ENCODE measurements around the gene SIAH3.
"Not testable (repeated sequence)": the region's sequence is repeated elsewhere in the genome, so short reads cannot be mapped to it uniquely, and the experiment has no call there.

SIAH3 gene

GRCh38 chr13:45881353-45881752 is 29.8 kb upstream of the SIAH3 start:
- Histone ChIP-seq H3K27me3 (replicated peaks; ENCODE audit: control insufficient read depth, insufficient read depth, low read length, poor library complexity, severe bottlenecking) (no peaks in the 10 kb centered on the region), H3K36me3 (ENCODE audit: control insufficient read depth, insufficient read depth, low read length) (no peaks in the 10 kb centered on the region), H3K27ac (ENCODE audit: insufficient read depth, low read length, poor library complexity, severe bottlenecking) (no peak overlapping the region), H3K9me3 (ENCODE audit: control insufficient read depth, low read length) (no peaks in the 10 kb centered on the region), H3K4me1 (ENCODE audit: control insufficient read depth, insufficient read depth, low read length, poor library complexity, severe bottlenecking) (no peaks in the 10 kb centered on the region), H3K4me3 (ENCODE audit: insufficient read depth, low read depth, low read length, poor library complexity, severe bottlenecking) (no peak overlapping the region)
- DNase-seq, result no peak

GRCh38 chr13:45880242-45880641 is 28.7 kb upstream of the SIAH3 start:
- no peak for DNase-seq

GRCh38 chr13:45879666-45880065 is 28.1 kb upstream of the SIAH3 start:
- DNase-seq, result no peak
- Histone ChIP-seq H3K4me1 (ENCODE audit: control insufficient read depth, insufficient read depth, low read length, poor library complexity, severe bottlenecking) (no peaks in the 10 kb centered on the region), H3K4me3 (ENCODE audit: insufficient read depth, low read depth, low read length, poor library complexity, severe bottlenecking) (no peak overlapping the region), H3K9me3 (ENCODE audit: control insufficient read depth, low read length) (no peaks in the 10 kb centered on the region), H3K27me3 (replicated peaks; ENCODE audit: control insufficient read depth, insufficient read depth, low read length, poor library complexity, severe bottlenecking) (no peaks in the 10 kb centered on the region), H3K27ac (ENCODE audit: insufficient read depth, low read length, poor library complexity, severe bottlenecking) (no peak overlapping the region), H3K36me3 (ENCODE audit: control insufficient read depth, insufficient read depth, low read length) (no peaks in the 10 kb centered on the region)

More at GRCh38 chr13:45880242-45880641, 28.7 kb upstream of the SIAH3 start:
- no peak overlapping the region for H3K27ac ChIP-seq (ENCODE audit: insufficient read depth, low read length, poor library complexity, severe bottlenecking)
- no peaks in the 10 kb centered on the region for H3K9me3 ChIP-seq (ENCODE audit: control insufficient read depth, low read length)
- no peak overlapping the region for H3K4me3 ChIP-seq (ENCODE audit: insufficient read depth, low read depth, low read length, poor library complexity, severe bottlenecking)
- no peaks in the 10 kb centered on the region for H3K27me3 ChIP-seq (replicated peaks; ENCODE audit: control insufficient read depth, insufficient read depth, low read length, poor library complexity, severe bottlenecking)
- H3K36me3 ChIP-seq (ENCODE audit: control insufficient read depth, insufficient read depth, low read length), result no peaks in the 10 kb centered on the region
- no peaks in the 10 kb centered on the region for H3K4me1 ChIP-seq (ENCODE audit: control insufficient read depth, insufficient read depth, low read length, poor library complexity, severe bottlenecking)

DNA sequence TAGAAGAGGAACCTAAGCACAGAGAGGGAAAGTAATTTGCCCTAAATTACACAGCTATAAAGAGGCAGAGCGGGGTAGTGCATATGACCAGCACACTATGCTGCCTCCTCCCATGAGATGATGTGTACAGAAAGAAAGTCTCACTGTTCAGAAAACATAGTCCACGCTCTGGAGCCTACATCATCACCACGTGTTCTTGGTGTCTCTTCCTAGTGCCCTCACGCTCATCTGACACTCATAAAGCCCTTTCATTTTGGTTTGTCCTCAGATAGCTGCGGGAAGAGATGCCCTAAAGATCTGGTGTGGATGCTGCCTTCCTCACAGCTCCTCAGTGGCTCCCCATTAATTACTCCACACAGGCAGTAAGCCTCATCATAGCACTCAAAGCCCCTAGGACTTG is 27.4 kb upstream of the SIAH3 start:
- no peaks in the 10 kb centered on the region for H3K36me3 ChIP-seq (ENCODE audit: control insufficient read depth, insufficient read depth, low read length)
- no peak overlapping the region for H3K27ac ChIP-seq (ENCODE audit: insufficient read depth, low read length, poor library complexity, severe bottlenecking)
- H3K27me3 ChIP-seq (replicated peaks; ENCODE audit: control insufficient read depth, insufficient read depth, low read length, poor library complexity, severe bottlenecking), result no peaks in the 10 kb centered on the region
- no peak for DNase-seq
- H3K9me3 ChIP-seq (ENCODE audit: control insufficient read depth, low read length), result no peaks in the 10 kb centered on the region
- H3K4me3 ChIP-seq (ENCODE audit: insufficient read depth, low read depth, low read length, poor library complexity, severe bottlenecking), result no peak overlapping the region
- no peaks in the 10 kb centered on the region for H3K4me1 ChIP-seq (ENCODE audit: control insufficient read depth, insufficient read depth, low read length, poor library complexity, severe bottlenecking)

- no peak for DNase-seq
- H3K4me3 ChIP-seq (ENCODE audit: insufficient read depth, low read depth, low read length, poor library complexity, severe bottlenecking), result no peak overlapping the region
Observed at GRCh38 chr13:45876781-45877180, 25.2 kb upstream of the SIAH3 start.

GRCh38 chr13:45875951-45876350 is 24.4 kb upstream of the SIAH3 start:
- no peaks in the 10 kb centered on the region for H3K4me1 ChIP-seq (ENCODE audit: control insufficient read depth, insufficient read depth, low read length, poor library complexity, severe bottlenecking)
- no peaks in the 10 kb centered on the region for H3K27me3 ChIP-seq (replicated peaks; ENCODE audit: control insufficient read depth, insufficient read depth, low read length, poor library complexity, severe bottlenecking)
- DNase-seq, result no peak
- no peaks in the 10 kb centered on the region for H3K36me3 ChIP-seq (ENCODE audit: control insufficient read depth, insufficient read depth, low read length)
- no peak overlapping the region for H3K4me3 ChIP-seq (ENCODE audit: insufficient read depth, low read depth, low read length, poor library complexity, severe bottlenecking)
- H3K27ac ChIP-seq (ENCODE audit: insufficient read depth, low read length, poor library complexity, severe bottlenecking), result no peak overlapping the region
- H3K9me3 ChIP-seq (ENCODE audit: control insufficient read depth, low read length), result no peaks in the 10 kb centered on the region

More at GRCh38 chr13:45876781-45877180, 25.2 kb upstream of the SIAH3 start:
- H3K27me3 ChIP-seq (replicated peaks; ENCODE audit: control insufficient read depth, insufficient read depth, low read length, poor library complexity, severe bottlenecking), result no peaks in the 10 kb centered on the region
- H3K9me3 ChIP-seq (ENCODE audit: control insufficient read depth, low read length), result no peaks in the 10 kb centered on the region
- no peak overlapping the region for H3K27ac ChIP-seq (ENCODE audit: insufficient read depth, low read length, poor library complexity, severe bottlenecking)
- H3K4me1 ChIP-seq (ENCODE audit: control insufficient read depth, insufficient read depth, low read length, poor library complexity, severe bottlenecking), result no peaks in the 10 kb centered on the region
- H3K36me3 ChIP-seq (ENCODE audit: control insufficient read depth, insufficient read depth, low read length), result no peaks in the 10 kb centered on the region

GRCh38 chr13:45873491-45874325 is 22.2 kb upstream of the SIAH3 start:
- no peaks in the 10 kb centered on the region for H3K4me1 ChIP-seq (ENCODE audit: control insufficient read depth, insufficient read depth, low read length, poor library complexity, severe bottlenecking)

GRCh38 chr13:45872566-45872965 is 21.0 kb upstream of the SIAH3 start:
- H3K4me3 ChIP-seq (ENCODE audit: insufficient read depth, low read depth, low read length, poor library complexity, severe bottlenecking), result no peak overlapping the region
- H3K36me3 ChIP-seq (ENCODE audit: control insufficient read depth, insufficient read depth, low read length), result no peaks in the 10 kb centered on the region
- no peaks in the 10 kb centered on the region for H3K9me3 ChIP-seq (ENCODE audit: control insufficient read depth, low read length)
- H3K27me3 ChIP-seq (replicated peaks; ENCODE audit: control insufficient read depth, insufficient read depth, low read length, poor library complexity, severe bottlenecking), result no peaks in the 10 kb centered on the region
- no peak for DNase-seq
- H3K4me1 ChIP-seq (ENCODE audit: control insufficient read depth, insufficient read depth, low read length, poor library complexity, severe bottlenecking), result no peaks in the 10 kb centered on the region
- H3K27ac ChIP-seq (ENCODE audit: insufficient read depth, low read length, poor library complexity, severe bottlenecking), result no peak overlapping the region

More at GRCh38 chr13:45873491-45874325, 22.2 kb upstream of the SIAH3 start:
- Histone ChIP-seq H3K9me3 (ENCODE audit: control insufficient read depth, low read length) (no peaks in the 10 kb centered on the region), H3K36me3 (ENCODE audit: control insufficient read depth, insufficient read depth, low read length) (no peaks in the 10 kb centered on the region), H3K27ac (ENCODE audit: insufficient read depth, low read length, poor library complexity, severe bottlenecking) (no peak overlapping the region), H3K27me3 (replicated peaks; ENCODE audit: control insufficient read depth, insufficient read depth, low read length, poor library complexity, severe bottlenecking) (no peaks in the 10 kb centered on the region), H3K4me3 (ENCODE audit: insufficient read depth, low read depth, low read length, poor library complexity, severe bottlenecking) (no peak overlapping the region)
- no peak for DNase-seq

DNA sequence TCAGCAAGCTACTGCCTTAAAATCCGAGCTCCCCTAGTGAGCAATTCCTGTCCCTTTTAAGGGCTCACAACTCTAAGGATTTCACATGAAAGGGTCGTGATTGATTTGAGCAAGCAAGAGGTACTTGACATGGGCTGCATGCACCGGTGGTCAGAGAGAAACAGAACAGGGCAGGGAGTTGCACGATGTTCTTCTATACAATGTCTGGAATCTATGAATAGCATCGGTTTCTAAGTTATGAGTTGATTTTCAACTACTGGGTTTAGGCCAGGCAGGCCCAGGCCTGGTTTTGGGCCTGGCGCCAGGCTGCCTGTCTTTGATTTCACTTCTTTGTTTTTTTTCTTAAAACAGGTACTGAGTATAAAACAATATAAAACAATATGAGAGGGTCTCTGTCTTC is 19.6 kb upstream of the SIAH3 start:
- H3K36me3 ChIP-seq (ENCODE audit: control insufficient read depth, insufficient read depth, low read length); DNase-seq; H3K27me3 ChIP-seq (replicated peaks; ENCODE audit: control insufficient read depth, insufficient read depth, low read length, poor library complexity, severe bottlenecking); H3K4me3 ChIP-seq (ENCODE audit: insufficient read depth, low read depth, low read length, poor library complexity, severe bottlenecking); H3K9me3 ChIP-seq (ENCODE audit: control insufficient read depth, low read length); H3K27ac ChIP-seq (ENCODE audit: insufficient read depth, low read length, poor library complexity, severe bottlenecking); H3K4me1 ChIP-seq (ENCODE audit: control insufficient read depth, insufficient read depth, low read length, poor library complexity, severe bottlenecking): not testable (repeated sequence)

DNA sequence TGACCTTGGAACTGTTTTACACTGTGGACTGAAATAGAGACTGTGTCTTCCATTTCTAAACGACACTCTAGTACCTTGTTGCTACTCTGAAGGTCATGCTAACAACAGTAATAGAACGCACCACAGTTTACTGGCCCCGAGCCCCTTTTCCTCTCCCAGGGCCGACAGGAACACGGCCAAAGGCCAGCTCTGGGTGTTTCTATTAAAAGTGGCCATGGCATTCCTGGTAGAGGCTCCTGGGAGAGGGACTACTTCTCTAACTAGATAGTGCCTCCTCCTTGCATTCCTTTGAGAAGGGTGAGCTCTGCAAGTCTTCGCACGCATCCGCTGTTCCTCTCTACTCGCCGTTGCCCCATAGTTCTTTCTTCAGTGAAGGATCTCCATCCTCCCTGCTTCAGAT is 18.7 kb upstream of the SIAH3 start:
- Histone ChIP-seq H3K27me3 (replicated peaks; ENCODE audit: control insufficient read depth, insufficient read depth, low read length, poor library complexity, severe bottlenecking) (no peaks in the 10 kb centered on the region), H3K9me3 (ENCODE audit: control insufficient read depth, low read length) (no peaks in the 10 kb centered on the region), H3K4me1 (ENCODE audit: control insufficient read depth, insufficient read depth, low read length, poor library complexity, severe bottlenecking) (no peaks in the 10 kb centered on the region), H3K4me3 (ENCODE audit: insufficient read depth, low read depth, low read length, poor library complexity, severe bottlenecking) (no peak overlapping the region), H3K36me3 (ENCODE audit: control insufficient read depth, insufficient read depth, low read length) (no peaks in the 10 kb centered on the region), H3K27ac (ENCODE audit: insufficient read depth, low read length, poor library complexity, severe bottlenecking) (no peak overlapping the region)
- no peak for DNase-seq

Data from effector memory CD4-positive, alpha-beta T cell (primary cell).